ENCODE data around the gene OR4D9. TPM values are rescaled to one million over a fixed set of nuclear protein-coding genes. Genes with fewer than 3 reads are reported as not detected.

OR4D9 gene
- total RNA-seq, 4 donors from 2014 or later: not detected

GRCh38 chr11:59555601-59556114 is 44.3 kb downstream of the OR4D9 start:
- H3K4me1 ChIP-seq: peaks cover 0 to 40% (median 6%) of the 10 kb centered on the region in 4 donors
- peak overlapping the region; percentile 32 to 55 (median 38) for H3K4me3 ChIP-seq
- no peaks in the 10 kb centered on the region for H3K9me3 ChIP-seq
- no peak for DNase-seq (ENCODE audit: low spot score in 2 of 2)
- 19 to 25% methylated on average over 17 of the region's 17 CpGs for WGBS, 2 donors
- no peaks in the 10 kb centered on the region for H3K36me3 ChIP-seq
- TF ChIP-seq EP300 (IDR thresholded peaks at IDR 0.05): no peak
- no peak for TF ChIP-seq CTCF (IDR thresholded peaks at IDR 0.05)
- H3K27me3 ChIP-seq: no peaks in the 10 kb centered on the region
- H3K27ac ChIP-seq: peak overlapping the region; percentile 51 to 88 (median 78)

GRCh38 chr11:59556115-59556916 is 45.0 kb downstream of the OR4D9 start:
- Histone ChIP-seq H3K36me3 (no peaks in the 10 kb centered on the region), H3K9me3 (no peaks in the 10 kb centered on the region), H3K4me3 (peak overlapping the region; percentile 32 to 55 (median 38)), H3K27ac (peak overlapping the region; percentile 51 to 88 (median 78)), H3K4me1 (peaks cover 0 to 44% (median 6%) of the 10 kb centered on the region in 4 donors), H3K27me3 (no peaks in the 10 kb centered on the region)
- DNase-seq (ENCODE audit: low spot score in 2 of 2): peak; percentile 47 to 77
- TF ChIP-seq POLR2A (IDR thresholded peaks at IDR 0.05) (no peak), EP300 (IDR thresholded peaks at IDR 0.05) (peak; percentile 42 to 52)
- 4 to 5% methylated on average over 30 of the region's 30 CpGs for WGBS, 2 donors

GRCh38 chr11:59556917-59557348 is 45.6 kb downstream of the OR4D9 start:
- 16 to 23% methylated on average over 13 of the region's 13 CpGs for WGBS, 2 donors
- no peaks in the 10 kb centered on the region for H3K36me3 ChIP-seq
- H3K9me3 ChIP-seq: no peaks in the 10 kb centered on the region
- no peak for TF ChIP-seq CTCF (IDR thresholded peaks at IDR 0.05)
- no peak for TF ChIP-seq EP300 (IDR thresholded peaks at IDR 0.05)
- TF ChIP-seq POLR2A (IDR thresholded peaks at IDR 0.05): no peak
- peak overlapping the region; percentile 32 to 55 (median 38) for H3K4me3 ChIP-seq
- H3K27me3 ChIP-seq: no peaks in the 10 kb centered on the region
- peaks cover 0 to 41% (median 6%) of the 10 kb centered on the region in 4 donors for H3K4me1 ChIP-seq
- DNase-seq (ENCODE audit: low spot score in 2 of 2): no peak
- H3K27ac ChIP-seq: peak overlapping the region in 3 of 4 donors; percentile 70 to 88 (median 87)

- DNase-seq (ENCODE audit: low spot score in 2 of 2): no peak
- H3K27me3 ChIP-seq: no peaks in the 10 kb centered on the region
- 68 to 74% methylated on average over 7 of the region's 7 CpGs for WGBS, 2 donors
- H3K4me1 ChIP-seq: peaks cover 0 to 38% (median 6%) of the 10 kb centered on the region in 4 donors
- peak overlapping the region in 1 of 4 donors; percentile 55 for H3K4me3 ChIP-seq
- H3K36me3 ChIP-seq: no peaks in the 10 kb centered on the region
- TF ChIP-seq CTCF (IDR thresholded peaks at IDR 0.05) (no peak), POLR2A (IDR thresholded peaks at IDR 0.05) (no peak), EP300 (IDR thresholded peaks at IDR 0.05) (no peak)
- no peaks in the 10 kb centered on the region for H3K9me3 ChIP-seq
- peak overlapping the region in 3 of 4 donors; percentile 8 to 88 (median 87) for H3K27ac ChIP-seq
These were observed 46.9 kb downstream of the OR4D9 start for GRCh38 chr11:59558270-59558643.

GRCh38 chr11:59559886-59560285 is 48.5 kb downstream of the OR4D9 start:
- Histone ChIP-seq H3K36me3 (no peaks in the 10 kb centered on the region), H3K27ac (peak overlapping the region; percentile 81 to 97 (median 94)), H3K9me3 (no peaks in the 10 kb centered on the region), H3K27me3 (no peaks in the 10 kb centered on the region), H3K4me1 (peaks cover 0 to 38% (median 6%) of the 10 kb centered on the region in 4 donors), H3K4me3 (peak overlapping the region; percentile 58 to 97 (median 87))
- 57 to 60% methylated on average over 8 of the region's 8 CpGs for WGBS, 2 donors
- no peak for DNase-seq (ENCODE audit: low spot score in 2 of 2)
- TF ChIP-seq EP300 (IDR thresholded peaks at IDR 0.05) (no peak), POLR2A (IDR thresholded peaks at IDR 0.05) (no peak), CTCF (IDR thresholded peaks at IDR 0.05) (no peak)

Data from tibial nerve (tissue), 4 donors.